PC-9 (cell line): ENCODE results near the gene CDC42EP1. TPM values are rescaled to one million over a fixed set of nuclear protein-coding genes. Genes with fewer than 3 reads are reported as not detected.

ENCODE experiments used
- BruUV-seq: library from RNA; stranded (reverse); fragments of 400-500 nt; replicated peaks from 2 replicates; lab custom pipeline; 2021; lab: Mats Ljungman, UMichigan
- CTCF ChIA-PET: fragments of 300-600 bp; sonication (Branson Sonifier 250); formaldehyde crosslinking; loops from one replicate; lab custom pipeline; 2022; ENCODE audit warnings: antibody characterized with exemption; lab: Charles Lee
- POLR2A ChIA-PET: fragments of 300-600 bp; sonication (Branson Sonifier 250); formaldehyde crosslinking; loops from one replicate; lab custom pipeline; 2022; ENCODE audit warnings: antibody characterized with exemption; ENCODE audit not compliant: unreplicated experiment; lab: Charles Lee
- DNase-seq, 2 experiments: peaks; one replicate each; pipeline versions ENCODE4 v3.0.0 to v3.0.0-alpha.2; 2015 to 2022; ENCODE audit warnings: mixed read lengths in 1 of 2
- H2AFZ ChIP-seq: fragments of 200-600 bp; sonication (generic); 2 replicates; pipeline ENCODE4 v1.8.1; 2017; ENCODE audit warnings: antibody characterized with exemption
- H3F3A ChIP-seq: fragments of 200-600 bp; sonication (generic); 2 replicates; pipeline ENCODE4 v1.8.1; 2017; ENCODE audit warnings: antibody characterized with exemption, mild to moderate bottlenecking, low read depth; ENCODE audit not compliant: insufficient read depth
- H3K27ac ChIP-seq: fragments of 200-600 bp; sonication (generic); 2 replicates; pipeline ENCODE4 v1.6.1; 2016; ENCODE audit warnings: mixed run types
- H3K27me3 ChIP-seq: fragments of 200-600 bp; sonication (generic); 2 replicates; pipeline ENCODE4 v1.6.1; 2016; ENCODE audit warnings: low read depth, mixed run types; ENCODE audit not compliant: insufficient read depth
- H3K36me3 ChIP-seq: fragments of 200-600 bp; sonication (generic); 2 replicates; pipeline ENCODE4 v1.6.1; 2016; ENCODE audit warnings: low read depth, mixed run types
- H3K4me1 ChIP-seq: fragments of 200-600 bp; sonication (generic); replicated peaks from 2 replicates; pipeline ENCODE4 v1.6.1; 2016; ENCODE audit warnings: mixed run types; ENCODE audit not compliant: insufficient read depth
- H3K4me2 ChIP-seq: fragments of 200-600 bp; sonication (generic); 2 replicates; pipeline ENCODE4 v1.6.1; 2017; ENCODE audit warnings: mixed run types
- H3K4me3 ChIP-seq: fragments of 200-600 bp; sonication (generic); 2 replicates; pipeline ENCODE4 v1.6.1; 2016; ENCODE audit warnings: mixed run types
- H3K79me2 ChIP-seq: fragments of 200-600 bp; sonication (generic); 2 replicates; pipeline ENCODE4 v1.6.1; 2017; ENCODE audit warnings: low read depth, mixed run types
- H3K9me2 ChIP-seq: fragments of 200-600 bp; sonication (generic); 2 replicates; pipeline ENCODE4 v1.8.1; 2017; ENCODE audit warnings: mild to moderate bottlenecking; ENCODE audit not compliant: insufficient read depth
- H3K9me3 ChIP-seq: fragments of 200-600 bp; sonication (generic); 2 replicates; pipeline ENCODE4 v1.8.1; 2016; ENCODE audit warnings: low read depth; ENCODE audit not compliant: insufficient read depth
- H4K20me1 ChIP-seq: fragments of 200-600 bp; sonication (generic); 2 replicates; pipeline ENCODE4 v1.8.1; 2017; ENCODE audit not compliant: insufficient read depth
- CTCF ChIP-seq: fragments of 200-600 bp; sonication (generic); conservative IDR thresholded peaks from 2 replicates; pipeline ENCODE4 v1.6.1; 2017; ENCODE audit warnings: mixed run types, antibody characterized with exemption, mild to moderate bottlenecking, moderate library complexity
- EZH2 ChIP-seq: fragments of 200-600 bp; sonication (generic); IDR thresholded peaks from 2 replicates; pipeline ENCODE4 v1.8.0; 2017; ENCODE audit warnings: antibody characterized with exemption, low read depth
- intact Hi-C: fragments of 100-400 bp; cut with micrococcal nuclease; formaldehyde crosslinking; loops from one replicate; pipeline ENCODE4 v1.10.0; 2022; ENCODE audit not compliant: unreplicated experiment
- total RNA-seq: library from RNA; stranded (reverse); gene quantifications from 2 replicates; pipeline ENCODE4 v1.2.3, GENCODE V29; 2021

Gene CDC42EP1
- total RNA-seq, 1 experiment from 2014 or later, result 94.0 TPM

GRCh38 chr22:37514526-37515051 is 45.7 kb upstream of the CDC42EP1 start:
- Histone ChIP-seq H3K9me2 (no peaks in the 10 kb centered on the region), H3K36me3 (0 out of 2 replicates have a peak, but pooled peaks cover 11% of the 10 kb centered on the region), H3K4me1 (peaks cover 58% of the 10 kb centered on the region), H3F3A (peaks cover 54% of the 10 kb centered on the region), H3K9me3 (no peaks in the 10 kb centered on the region), H4K20me1 (no peaks in the 10 kb centered on the region), H3K27me3 (no peaks in the 10 kb centered on the region), H3K4me3 (no peak overlapping the region), H3K79me2 (peaks cover 78% of the 10 kb centered on the region), H3K27ac (no peak overlapping the region), H3K4me2 (no peak overlapping the region), H2AFZ (no peak overlapping the region)
- ChIA-PET CTCF (no interaction called here), POLR2A (no interaction called here)
- DNase-seq, result no peak
- TF ChIP-seq EZH2, result no peak
- no peak for TF ChIP-seq CTCF
- intact Hi-C loops, result loop anchor here (5.0 kb wide), 1 partner anchor 238 kb away; no protein-coding TSS in a partner anchor
- BruUV-seq, result no TSS peak

DNA sequence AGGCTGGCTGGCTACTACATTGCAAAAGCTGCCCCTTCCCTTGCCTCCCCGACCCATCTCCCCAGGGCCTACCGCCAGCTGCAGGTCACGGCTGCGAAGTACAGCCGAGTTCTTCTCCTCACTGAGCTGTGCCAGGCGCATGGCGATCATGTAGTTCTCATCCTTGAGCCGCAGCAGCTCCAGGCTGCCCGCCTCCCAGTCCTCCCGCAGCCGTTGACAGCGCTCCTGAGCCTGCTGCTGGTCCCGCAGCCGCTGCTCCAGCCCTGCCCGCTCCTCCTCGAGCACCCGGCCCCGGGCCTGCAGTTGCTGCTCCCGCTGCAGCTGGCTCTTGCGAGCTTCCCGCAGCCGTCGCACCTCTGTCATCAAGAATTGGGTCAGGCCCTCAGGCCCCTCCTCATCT is 44.4 kb upstream of the CDC42EP1 start:
- Histone ChIP-seq H3F3A (peaks cover 56% of the 10 kb centered on the region), H3K9me3 (no peaks in the 10 kb centered on the region), H3K27me3 (no peaks in the 10 kb centered on the region), H4K20me1 (no peaks in the 10 kb centered on the region), H3K9me2 (no peaks in the 10 kb centered on the region), H2AFZ (no peak overlapping the region), H3K36me3 (0 out of 2 replicates have a peak, but pooled peaks cover 11% of the 10 kb centered on the region), H3K4me1 (peaks cover 48% of the 10 kb centered on the region), H3K79me2 (peaks cover 68% of the 10 kb centered on the region), H3K27ac (no peak overlapping the region), H3K4me3 (no peak overlapping the region), H3K4me2 (no peak overlapping the region)
- CTCF ChIA-PET, result interaction anchor here (0.6 to 0.7 kb wide), 2 partner anchors 57 to 384 kb away, joined by 3 read pairs; no protein-coding TSS in a partner anchor
- no peak for TF ChIP-seq EZH2
- no peak for TF ChIP-seq CTCF
- no TSS peak for BruUV-seq
- DNase-seq, result no peak
- POLR2A ChIA-PET, result no interaction called here
- intact Hi-C loops, result no loop called here

GRCh38 chr22:37516456-37516855 is 43.8 kb upstream of the CDC42EP1 start:
- intact Hi-C loops, result no loop called here
- no TSS peak for BruUV-seq
- CTCF ChIA-PET, result interaction anchor here (0.6 kb wide), 1 partner anchor 57 kb away, joined by 3 read pairs; no protein-coding TSS in a partner anchor
- TF ChIP-seq CTCF (no peak), EZH2 (no peak)
- no peaks in the 10 kb centered on the region for H4K20me1 ChIP-seq
- no peaks in the 10 kb centered on the region for H3K9me3 ChIP-seq
- no peak for DNase-seq
- POLR2A ChIA-PET, result no interaction called here
- H3K27me3 ChIP-seq, result no peaks in the 10 kb centered on the region
- H2AFZ ChIP-seq, result no peak overlapping the region
- H3K36me3 ChIP-seq, result 0 out of 2 replicates have a peak, but pooled peaks cover 11% of the 10 kb centered on the region
- H3K4me2 ChIP-seq, result no peak overlapping the region
- H3K27ac ChIP-seq, result no peak overlapping the region
- H3K4me3 ChIP-seq, result no peak overlapping the region
- peaks cover 43% of the 10 kb centered on the region for H3K4me1 ChIP-seq
- H3K79me2 ChIP-seq, result peaks cover 64% of the 10 kb centered on the region
- H3F3A ChIP-seq, result peaks cover 55% of the 10 kb centered on the region
- no peaks in the 10 kb centered on the region for H3K9me2 ChIP-seq
